ENCODE data around the gene DNAAF8.

- no peak for TF ChIP-seq L3MBTL2 (conservative IDR thresholded peaks at IDR 0.05)
- no peak for TF ChIP-seq FOXA1 (IDR thresholded peaks at IDR 0.05)
- no peak for TF ChIP-seq TARDBP (IDR thresholded peaks at IDR 0.05)
- no peak for TF ChIP-seq ZNF384 (IDR thresholded peaks at IDR 0.05)
- TF ChIP-seq SP1 (IDR thresholded peaks at IDR 0.05): no peak
- no peak for TF ChIP-seq FOXM1 (IDR thresholded peaks at IDR 0.05; ENCODE audit: borderline replicate concordance)
- no peak for TF ChIP-seq BHLHE40 (IDR thresholded peaks at IDR 0.05; ENCODE audit: borderline replicate concordance)
- TF ChIP-seq ARNT (IDR thresholded peaks at IDR 0.05): no peak
- TF ChIP-seq FOXK2 (IDR thresholded peaks at IDR 0.05): no peak
- TF ChIP-seq LEF1 (IDR thresholded peaks at IDR 0.05; ENCODE audit: borderline replicate concordance): no peak
- TF ChIP-seq SUZ12 (IDR thresholded peaks at IDR 0.05): no peak
- no peak for TF ChIP-seq NFRKB (IDR thresholded peaks at IDR 0.05)
- no peak for TF ChIP-seq PKNOX1 (IDR thresholded peaks at IDR 0.05)
These were observed 38.7 kb upstream of the DNAAF8 start for GRCh38 chr16:4695473-4696171.
